Right renal cortex interstitium (tissue), 3 donors: ENCODE results near the gene DCHS2. TPM values are rescaled to one million over a fixed set of nuclear protein-coding genes. Genes with fewer than 3 reads are reported as not detected.

ENCODE experiments used
- DNase-seq, 3 donors: peaks; one replicate each; pipeline ENCODE4 v3.0.0-alpha.2; 2013; ENCODE audit warnings: low read depth in 3 of 3, low spot score in 2 of 3
- polyA plus RNA-seq, 3 donors: library from polyadenylated mRNA; unstranded; fragments of 120-200 nt; gene quantifications; one replicate each; pipeline ENCODE4 v1.2.1, GENCODE V29; 2013; ENCODE audit not compliant: insufficient read length in 3 of 3

Gene DCHS2
- polyA plus RNA-seq, 3 donors = 4.7 to 7.0 (median 4.9) TPM

DNA sequence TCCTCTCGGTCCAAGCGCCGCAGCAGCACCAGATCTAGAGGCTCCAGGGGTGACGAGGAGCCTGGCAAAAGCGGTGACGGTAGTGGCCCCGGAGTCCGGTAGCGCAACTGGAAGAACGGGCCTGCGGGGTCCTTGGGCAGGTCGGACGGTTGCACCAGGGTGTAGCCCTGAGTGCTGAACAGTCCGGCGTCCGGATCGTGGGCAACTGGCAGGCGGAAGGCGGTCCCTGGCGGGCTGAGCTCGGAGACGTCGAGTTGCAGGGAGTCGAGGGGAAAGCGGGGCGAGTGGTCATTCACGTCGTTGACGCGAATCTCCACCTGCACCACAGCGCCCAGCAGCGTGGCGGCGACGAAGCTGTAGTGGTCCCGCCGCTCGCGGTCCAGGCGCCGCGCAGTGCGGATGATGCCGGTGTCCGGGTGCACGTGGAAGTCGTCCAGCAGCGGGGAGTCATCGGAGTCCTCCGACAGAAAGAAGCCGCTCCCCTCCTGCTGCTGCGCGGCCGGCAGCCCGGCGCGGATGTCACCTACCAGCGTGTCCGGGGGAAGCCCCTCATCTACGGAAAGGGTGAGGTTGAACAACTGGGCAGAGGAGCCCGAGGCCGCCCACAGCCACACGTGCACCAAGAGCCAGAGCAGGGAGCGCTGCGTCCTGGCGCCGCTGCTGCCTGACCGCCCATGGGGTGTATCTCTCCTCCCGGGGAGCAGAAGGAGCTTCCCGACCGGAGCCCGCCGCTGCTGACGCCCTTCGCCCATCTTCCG, 837 bp downstream of the DCHS2 start:
- no peak for DNase-seq

DNA sequence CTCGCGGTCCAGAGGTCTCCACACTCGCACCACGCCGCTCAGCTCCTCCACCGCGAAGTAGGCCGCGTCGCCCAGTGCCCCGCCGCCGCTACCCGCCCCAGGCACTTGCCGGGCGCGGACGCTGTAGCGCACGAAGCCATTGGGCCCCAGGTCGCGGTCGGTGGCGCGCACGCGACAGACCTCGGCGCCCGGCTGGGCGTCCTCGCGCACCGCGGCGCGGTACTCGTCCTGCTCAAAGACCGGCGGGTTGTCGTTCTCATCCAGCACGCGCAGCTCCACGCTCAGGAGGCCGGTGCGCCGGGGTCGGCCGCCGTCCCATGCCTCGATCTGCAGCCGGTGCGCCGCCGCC, 1.4 kb downstream of the DCHS2 start:
- DNase-seq = no peak

DNA sequence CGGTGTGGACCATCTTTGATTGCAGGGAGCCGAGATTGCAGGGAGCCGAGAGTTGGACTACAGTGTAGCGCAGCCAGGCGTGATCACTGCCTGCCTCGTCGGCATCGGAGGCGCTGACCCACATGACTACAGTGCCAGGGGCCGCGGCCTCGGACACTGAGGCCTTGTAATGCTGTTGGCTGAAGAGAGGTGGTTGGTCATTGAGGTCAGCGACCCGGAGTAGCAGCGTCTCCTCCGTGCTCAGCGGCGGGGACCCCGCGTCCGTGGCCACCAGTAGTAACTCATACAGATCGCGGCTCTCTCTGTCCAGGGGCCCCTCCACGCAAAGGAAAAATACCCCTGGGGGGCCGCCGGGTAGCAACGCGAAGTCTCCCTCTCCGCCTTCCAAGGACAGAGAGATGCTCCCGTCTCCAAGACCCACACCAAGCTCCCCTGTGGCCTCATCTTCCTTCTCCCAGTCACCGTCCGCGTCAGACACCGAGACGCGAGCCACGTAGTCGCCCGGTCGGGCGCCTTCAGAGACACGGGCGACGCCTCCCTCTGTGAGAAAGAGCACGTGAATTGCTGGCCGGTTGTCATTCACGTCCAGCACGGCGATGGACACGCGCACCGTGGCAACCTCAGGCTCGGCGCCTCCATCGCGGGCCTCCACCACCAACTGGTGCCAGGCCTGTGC, 1.9 kb downstream of the DCHS2 start:
- DNase-seq = no peak

DNA sequence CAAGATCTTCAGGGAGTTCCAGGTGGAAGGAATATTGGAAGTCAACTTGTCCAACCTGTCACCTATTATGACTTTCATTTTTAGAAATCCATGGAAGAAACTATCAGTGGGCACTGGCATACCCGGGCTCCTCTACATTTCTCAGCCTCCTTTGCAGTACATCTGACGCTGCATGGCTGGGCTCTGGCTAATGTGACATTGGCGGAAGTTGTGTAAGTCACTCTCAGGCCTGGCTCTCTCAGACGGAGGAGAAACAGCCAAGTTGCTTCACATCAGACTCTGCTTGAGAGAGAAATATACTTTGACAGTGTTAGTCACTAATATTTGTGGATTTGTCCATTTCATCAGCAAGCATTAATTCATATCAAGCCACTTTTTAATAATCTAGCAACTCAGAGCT, 4.5 kb downstream of the DCHS2 start:
- no peak for DNase-seq

DNA sequence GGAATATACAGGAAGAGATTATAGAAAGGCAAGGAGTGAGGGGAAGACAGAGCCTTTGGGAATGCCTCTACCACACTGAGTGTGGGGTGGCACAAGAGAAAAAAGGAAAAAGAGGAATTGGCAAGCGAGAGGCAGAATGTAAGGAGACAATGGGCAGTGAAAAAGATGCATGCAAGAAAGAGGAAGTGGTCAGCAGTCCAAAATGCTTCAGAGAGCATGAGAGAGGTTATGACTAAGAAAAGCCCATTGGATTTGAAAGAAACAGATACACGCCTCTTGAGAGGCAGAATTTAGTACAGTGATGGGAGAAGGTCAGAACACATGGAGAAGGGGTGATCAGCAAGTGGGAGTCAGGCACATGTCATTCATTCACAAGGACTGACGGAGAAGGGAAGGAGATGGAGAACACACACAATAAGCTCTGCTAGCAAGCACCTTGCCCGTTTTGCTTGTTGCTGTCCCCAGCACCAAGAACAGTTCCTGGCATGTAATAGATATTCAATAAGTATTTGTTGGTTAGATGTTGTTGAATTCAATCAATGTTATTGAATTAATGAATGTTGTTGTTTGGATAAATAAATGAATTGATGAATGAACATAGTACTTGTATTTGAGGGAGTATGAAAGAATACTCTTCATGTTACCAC, 6.3 kb downstream of the DCHS2 start:
- no peak for DNase-seq

DNA sequence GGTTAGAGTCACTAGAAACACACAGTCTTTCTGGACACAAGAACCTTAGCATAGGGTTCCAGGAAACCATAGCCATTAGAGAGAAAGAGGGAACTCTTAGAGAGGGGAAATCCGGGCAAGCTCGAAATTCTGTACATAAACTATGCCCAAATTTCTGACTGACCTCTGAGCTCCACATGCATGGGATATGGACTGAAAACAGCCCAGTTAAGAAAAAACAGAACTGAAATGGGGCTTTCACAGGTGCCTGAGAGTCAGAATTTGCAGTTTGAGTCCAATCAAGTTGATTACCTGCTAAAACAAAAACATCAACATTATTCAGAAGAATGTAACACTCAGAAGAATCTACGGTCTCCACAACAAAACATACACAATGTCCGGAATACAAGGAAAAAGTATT, 13.1 kb downstream of the DCHS2 start:
- DNase-seq = no peak

DNA sequence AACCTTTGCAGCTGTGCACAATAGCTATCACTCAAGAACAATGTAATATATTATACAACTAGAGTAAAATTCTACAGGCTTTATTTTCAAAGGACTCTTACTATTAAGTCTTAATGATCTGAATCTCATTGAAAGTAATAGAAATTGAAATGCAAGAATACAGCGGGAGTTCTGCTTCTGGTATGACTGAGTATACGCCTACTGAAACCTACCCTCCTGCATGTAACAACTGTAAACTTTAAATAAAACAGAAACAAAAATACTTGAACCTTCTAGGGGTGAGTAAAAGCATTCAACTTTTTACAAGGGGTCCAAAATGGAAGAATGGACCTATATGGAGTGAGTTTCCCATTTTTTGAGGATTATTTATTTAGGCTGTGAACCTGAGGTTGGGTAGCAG, 13.5 kb downstream of the DCHS2 start:
- DNase-seq = no peak

DNA sequence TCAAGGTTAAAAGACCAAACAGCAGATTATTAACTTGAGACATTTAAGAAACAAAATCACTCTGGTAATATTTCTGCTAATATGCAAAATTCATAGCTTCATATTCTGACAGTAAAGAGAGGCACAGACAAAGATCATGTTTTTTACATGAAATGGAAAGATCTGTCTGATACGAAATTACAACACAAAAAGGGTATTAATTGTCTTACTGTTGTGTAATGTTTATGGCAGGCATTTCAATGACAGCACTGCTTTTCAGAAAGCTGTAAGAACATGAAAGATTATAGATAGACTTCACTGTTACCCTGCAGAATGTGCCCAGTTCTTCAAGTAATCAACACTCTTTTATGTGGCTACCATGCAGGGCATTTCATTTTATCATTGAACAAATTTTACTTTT, 15.4 kb downstream of the DCHS2 start:
- DNase-seq = no peak

DNA sequence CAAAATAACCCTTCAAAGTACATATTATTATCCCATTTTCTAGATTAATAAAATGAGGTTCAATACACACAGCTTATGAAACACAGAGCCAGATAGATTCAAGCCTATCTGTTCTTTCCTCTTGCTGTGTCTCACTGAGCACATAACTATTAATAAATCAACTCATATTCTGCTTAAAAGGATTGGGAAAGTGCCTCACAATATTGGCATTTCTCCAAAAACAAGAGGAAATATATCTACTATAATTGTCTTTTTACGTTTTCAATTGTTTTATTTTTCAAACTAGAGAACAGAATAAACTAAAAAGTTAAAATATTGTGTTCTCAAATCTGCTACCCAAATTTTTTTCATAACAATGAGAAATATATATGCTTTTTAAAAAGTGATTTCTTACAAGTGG, 15.8 kb downstream of the DCHS2 start:
- no peak for DNase-seq

DNA sequence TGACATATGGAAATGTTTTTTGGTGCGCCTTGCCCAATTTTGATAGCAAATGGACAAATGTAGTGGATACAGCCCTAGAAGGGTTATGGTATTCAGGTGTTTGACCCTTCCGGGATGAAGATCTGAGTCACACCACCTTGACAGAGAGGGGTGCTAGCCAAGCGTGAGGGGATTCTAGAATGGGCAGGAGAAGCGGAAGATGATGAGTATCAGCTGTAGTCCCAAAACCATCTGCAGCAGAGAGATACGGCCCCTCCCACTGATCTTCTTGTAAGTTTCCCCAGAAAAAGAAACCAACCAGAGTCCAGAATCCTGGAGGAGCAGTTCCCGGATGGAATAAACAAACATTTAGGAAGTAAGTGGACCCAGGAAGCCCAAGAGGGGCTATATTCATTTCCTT, 18.1 kb downstream of the DCHS2 start:
- no peak for DNase-seq

DNA sequence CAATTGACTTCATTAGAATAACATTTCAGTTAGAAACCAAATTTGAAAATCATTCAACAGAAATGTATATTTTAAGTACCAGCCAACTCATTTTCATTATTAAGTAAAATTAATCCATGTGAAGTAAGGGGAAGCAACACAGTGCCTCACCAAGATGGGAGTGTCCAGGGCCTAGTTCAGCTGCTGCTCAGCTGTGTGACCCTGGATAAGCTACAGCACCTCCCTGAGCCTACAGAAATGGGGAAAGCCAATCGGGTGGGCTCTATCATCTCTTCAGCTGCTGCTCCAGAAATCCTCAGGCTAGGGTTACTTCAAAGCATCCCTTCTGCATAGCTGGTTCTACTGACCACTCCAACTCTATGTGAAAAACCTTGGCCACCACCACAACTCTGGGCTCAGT, 18.7 kb downstream of the DCHS2 start:
- DNase-seq = no peak

DNA sequence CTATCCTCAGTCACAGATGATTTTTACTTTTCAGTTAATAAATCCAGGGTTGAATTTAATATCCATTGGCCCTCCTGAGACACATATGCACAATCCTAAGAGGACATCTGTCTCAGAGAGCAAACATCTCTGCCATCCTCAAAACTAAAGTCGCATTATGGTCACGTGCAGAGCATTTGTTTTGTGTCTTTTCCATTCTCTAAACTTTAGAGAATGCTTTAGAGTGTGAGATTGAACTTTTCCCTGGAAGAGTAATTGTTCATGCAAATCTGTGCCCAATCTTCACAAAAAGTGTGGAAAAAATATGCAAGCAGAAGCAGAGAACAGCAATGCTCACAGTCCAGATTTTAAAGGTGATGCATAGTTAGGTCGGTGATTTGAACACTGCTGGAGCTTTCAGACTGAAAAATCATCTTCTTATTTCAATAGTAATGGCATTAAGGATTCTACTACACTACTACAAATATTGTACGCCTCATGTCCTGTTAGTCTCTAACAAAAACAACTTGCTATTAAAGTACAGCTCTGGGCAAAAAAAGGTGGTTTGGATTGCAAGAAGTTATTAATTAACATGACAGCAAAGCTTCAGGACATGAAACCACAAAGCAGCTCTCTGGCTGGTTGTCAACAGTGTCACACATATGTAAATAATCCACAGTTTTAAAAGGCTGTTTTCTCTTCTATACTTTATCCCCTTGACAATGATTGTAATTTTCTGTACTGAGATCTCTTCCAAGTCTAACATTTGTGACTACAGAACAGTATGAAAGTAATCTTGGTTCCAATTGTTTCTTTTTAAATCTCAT, 19.9 kb downstream of the DCHS2 start:
- DNase-seq = no peak

DNA sequence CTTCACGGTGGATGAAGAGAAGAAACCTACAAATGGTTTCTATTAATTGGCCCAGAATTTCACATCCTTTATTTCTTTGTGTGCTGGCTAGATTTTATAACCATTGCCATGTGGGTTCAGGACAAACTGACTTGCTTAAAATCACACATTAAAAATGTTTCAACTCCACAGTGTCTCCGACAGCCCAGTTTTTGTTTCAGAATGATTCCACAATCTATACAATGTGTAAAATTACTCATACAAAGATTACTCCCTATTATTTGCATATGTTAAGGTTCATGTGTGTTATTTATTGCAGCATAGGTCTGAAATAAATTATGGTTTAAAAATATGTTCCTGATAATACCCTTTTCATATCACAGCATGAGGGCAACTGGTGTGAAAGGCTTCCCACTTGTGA, 20.6 kb downstream of the DCHS2 start:
- DNase-seq = no peak

DNA sequence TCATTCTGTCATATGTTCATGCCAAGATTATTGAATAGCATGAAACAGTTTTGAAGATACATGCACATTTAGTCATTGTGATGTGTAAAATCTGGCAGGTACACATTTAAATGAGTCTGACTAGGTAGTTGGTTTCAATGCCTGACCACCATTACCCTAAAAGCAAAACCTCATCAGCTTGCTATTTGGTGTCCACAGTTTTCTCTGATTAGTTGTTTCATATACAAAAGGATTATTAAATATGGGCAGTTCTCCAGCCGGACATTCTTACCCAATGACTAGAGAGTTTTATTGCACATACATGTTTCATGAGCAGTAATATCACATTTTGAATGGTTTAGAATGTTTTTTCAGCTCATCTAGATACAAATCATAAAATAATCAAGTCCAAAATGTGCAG, 23.7 kb downstream of the DCHS2 start:
- no peak for DNase-seq

DNA sequence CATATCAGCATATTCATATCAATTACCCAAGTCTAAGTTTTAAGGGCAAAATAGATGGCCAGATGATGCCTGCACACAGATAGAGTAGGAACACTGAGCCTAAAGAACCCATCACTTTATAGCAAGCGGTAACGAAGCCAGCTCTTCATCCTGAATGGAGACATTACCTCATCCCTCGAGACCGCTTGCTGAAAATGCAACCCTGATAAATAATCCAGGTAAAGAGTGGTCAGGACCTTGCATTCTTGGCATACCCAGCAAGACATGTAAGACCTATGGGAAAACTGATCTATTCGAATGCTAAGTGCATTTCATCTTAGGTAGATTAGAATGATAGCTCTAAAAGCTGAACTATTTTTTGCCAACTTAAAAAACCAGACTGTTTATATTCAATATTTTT, 25.3 kb downstream of the DCHS2 start:
- DNase-seq = no peak

DNA sequence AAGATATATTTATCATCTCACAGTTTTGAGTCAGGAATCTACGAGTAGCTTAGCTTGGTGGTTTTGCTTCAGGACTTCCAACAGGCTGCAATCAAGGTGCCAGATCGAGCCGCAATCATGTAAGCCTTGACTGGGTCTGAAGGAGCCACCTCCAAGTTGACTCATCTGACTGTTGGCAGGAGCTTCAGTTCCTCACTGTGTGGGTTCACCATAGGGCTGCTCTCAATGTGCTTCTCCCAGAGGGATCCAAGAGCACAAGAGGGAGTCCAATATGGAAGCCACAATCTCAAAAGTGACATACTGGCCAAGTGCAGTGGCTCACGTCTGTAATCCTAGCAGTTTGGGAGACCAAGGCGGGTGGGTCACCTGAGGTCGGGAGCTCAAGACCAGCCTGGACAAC, 26.5 kb downstream of the DCHS2 start:
- no peak for DNase-seq

DNA sequence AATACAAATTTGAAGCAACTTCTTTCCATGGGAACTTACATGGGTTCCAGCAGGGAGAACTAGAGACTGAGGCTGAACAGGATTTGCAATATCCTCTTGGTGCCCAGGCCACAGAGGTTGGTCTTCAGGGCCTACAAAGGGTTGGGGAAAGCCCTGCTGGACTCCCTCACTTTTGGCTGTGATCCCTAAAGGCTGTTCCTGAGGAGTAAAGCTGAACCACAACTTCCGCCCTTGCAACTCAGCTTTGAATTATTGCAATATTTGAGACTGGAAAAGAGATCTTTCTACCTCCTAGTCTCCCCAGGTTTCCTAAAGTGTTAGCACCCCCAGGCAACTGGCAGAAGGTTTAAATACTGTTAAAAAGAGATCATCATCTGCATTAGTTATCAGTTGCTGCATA, 26.9 kb downstream of the DCHS2 start:
- no peak for DNase-seq

DNA sequence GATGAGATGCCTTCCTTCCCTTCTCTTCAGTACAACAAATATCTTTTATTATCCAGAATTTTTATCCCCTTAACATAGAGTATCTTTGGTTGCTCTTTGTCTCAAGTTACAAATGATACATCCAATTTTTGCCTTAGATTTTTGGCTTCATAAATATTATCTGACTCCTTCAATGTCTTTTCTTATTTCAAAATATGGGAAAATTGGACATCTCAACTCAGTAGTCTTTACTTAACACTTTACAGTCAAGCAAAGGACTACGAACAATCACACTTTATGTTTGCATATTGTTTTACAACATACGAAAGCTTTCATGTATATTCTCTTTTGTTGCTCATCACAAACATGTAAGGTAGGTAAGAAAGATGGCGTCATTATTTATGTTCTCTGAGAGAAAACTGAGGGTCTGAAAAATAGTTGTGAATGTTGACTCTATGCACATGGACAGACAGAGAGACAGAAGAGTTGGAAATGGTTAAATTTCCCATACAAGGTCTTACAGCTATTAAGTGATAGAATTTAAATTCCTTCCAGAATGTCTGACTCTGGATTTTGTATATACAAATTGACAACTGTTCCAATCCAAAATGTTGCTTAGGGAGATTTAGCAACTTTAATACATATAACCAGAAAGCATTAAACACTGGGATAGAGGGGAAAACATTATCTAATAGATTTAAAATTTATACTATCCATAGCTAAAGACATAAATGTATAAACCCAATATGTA, 29.4 kb downstream of the DCHS2 start:
- DNase-seq = no peak

DNA sequence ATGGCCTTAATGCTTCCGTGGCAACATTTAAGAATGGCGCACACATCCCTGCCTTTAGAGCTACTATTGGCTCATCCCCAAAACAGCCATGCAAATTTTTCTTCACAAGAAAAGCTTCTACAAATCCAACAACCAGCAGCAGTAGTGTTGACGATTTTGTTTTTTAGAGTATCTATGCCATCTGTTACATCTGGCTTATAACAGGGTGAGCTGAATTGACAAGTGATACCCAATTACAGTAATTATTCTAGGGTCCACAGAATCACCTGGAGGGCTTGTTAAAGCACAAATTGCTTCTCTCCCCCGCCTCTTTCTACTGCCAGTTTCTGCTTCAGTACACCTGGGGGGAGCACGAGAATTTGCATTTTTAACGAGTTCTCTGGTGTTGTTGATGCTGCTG, 34.1 kb downstream of the DCHS2 start:
- no peak for DNase-seq

DNA sequence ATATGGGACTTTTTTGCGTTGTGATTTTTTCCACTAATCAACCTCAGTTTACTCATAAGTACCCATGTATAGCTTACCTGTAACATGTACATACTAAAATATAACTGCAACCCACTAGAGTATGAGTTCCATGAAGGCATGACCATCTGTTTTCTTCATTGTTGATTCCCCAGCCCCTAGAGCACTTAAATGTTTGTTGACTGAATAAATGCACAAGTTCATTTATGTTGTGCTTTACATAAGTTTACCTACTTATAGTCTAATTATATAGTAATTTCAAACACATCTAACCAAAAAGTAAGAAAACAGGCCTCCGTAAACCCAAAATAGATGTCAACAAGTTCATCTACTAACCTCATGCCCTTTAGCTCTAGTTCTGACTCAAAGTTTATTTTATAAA, 34.7 kb downstream of the DCHS2 start:
- no peak for DNase-seq

DNA sequence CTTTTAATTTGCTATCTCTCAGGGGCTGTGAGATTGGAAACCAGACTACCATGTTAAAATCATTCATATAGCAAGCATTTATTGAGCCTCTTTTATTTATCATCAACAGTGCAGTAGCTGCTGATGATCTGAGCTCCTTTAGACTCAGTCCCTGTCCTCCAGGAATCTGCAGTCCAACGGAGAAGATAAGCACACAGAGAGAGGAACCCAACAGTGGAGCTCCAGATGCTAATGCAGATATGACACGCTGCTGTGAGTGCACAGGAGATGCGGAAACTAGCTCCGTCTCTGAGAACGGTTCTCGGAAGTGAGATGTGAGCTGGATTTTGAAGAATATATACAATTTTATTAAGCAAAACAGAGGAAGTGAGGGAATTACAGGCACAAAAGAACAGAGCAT, 35.4 kb downstream of the DCHS2 start:
- no peak for DNase-seq
